NT2/D1 (cell line): Measurements from ENCODE around the gene TOX2.

Experiments
- DNase-seq: peaks from one replicate; pipeline ENCODE4 v3.0.0-alpha.2; 2011; ENCODE audit warnings: low read depth, low spot score
- H3K27me3 ChIP-seq: 2 replicates; pipeline ENCODE4 v1.6.0; 2011; ENCODE audit warnings: mild to moderate bottlenecking; ENCODE audit not compliant: insufficient read length, insufficient read depth
- H3K36me3 ChIP-seq: 2 replicates; pipeline ENCODE4 v1.6.1; 2011; ENCODE audit warnings: mild to moderate bottlenecking, low read length, mixed read lengths; ENCODE audit not compliant: insufficient read depth, insufficient read length
- H3K4me1 ChIP-seq: 2 replicates; pipeline ENCODE4 v1.5.1; 2011; ENCODE audit not compliant: insufficient read depth, insufficient read length
- H3K4me3 ChIP-seq: 2 replicates; pipeline ENCODE4 v1.5.1; 2011; ENCODE audit warnings: low read depth; ENCODE audit not compliant: insufficient read length
- H3K9ac ChIP-seq: 2 replicates; pipeline ENCODE4 v1.6.0; 2011; ENCODE audit warnings: low read depth; ENCODE audit not compliant: insufficient read length
- H3K9me3 ChIP-seq: 2 replicates; pipeline ENCODE4 v1.5.1; 2011; ENCODE audit warnings: mild to moderate bottlenecking, low read length; ENCODE audit not compliant: insufficient read depth
- SUZ12 ChIP-seq: IDR thresholded peaks from 2 replicates; pipeline ENCODE4 v1.6.1; 2011; ENCODE audit not compliant: insufficient read length, insufficient read depth; ENCODE audit errors: extremely low read depth
- YY1 ChIP-seq: IDR thresholded peaks from 2 replicates; pipeline ENCODE4 v1.6.1; 2011; ENCODE audit not compliant: insufficient read length, insufficient read depth
- ZNF274 ChIP-seq: IDR thresholded peaks from 2 replicates; pipeline ENCODE4 v1.6.1; 2011; ENCODE audit warnings: mild to moderate bottlenecking, low read depth, low read length

The TOX2 gene

DNA sequence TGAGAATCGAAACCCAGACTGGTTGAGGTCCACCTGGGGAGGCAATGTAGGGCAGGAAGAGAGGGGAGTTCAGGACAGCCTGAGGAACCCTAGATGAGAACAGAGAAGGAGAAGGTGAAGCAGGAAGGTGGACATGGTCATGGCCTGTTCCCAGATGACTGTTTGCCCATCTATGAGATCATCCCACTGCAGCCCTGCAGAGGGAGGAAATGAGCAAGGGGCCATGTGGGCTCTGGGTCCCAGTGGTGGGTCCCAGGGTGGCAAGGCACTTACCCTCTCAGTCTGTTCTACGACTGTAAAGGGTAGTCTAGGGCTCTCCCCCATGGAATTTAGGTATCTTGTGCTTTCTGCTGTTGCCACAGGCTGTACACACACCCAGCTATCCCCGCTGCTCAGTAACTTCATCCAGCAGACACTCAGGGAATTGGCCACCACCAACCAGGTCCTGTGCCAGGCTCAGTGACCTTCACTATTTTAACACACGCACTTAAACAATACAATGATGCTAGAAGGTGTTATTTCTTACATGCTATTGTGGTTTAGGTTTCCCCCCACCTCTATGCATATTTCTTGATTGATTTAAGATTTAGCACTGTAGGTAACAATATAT lies 89.8 kb downstream of the TOX2 start:
- DNase-seq: no peak
- H3K27me3 ChIP-seq: no peaks in the 10 kb centered on the region
- H3K9me3 ChIP-seq: no peaks in the 10 kb centered on the region
- TF ChIP-seq YY1: no peak
- TF ChIP-seq SUZ12: no peak
- no peak for TF ChIP-seq ZNF274
- no peak overlapping the region for H3K9ac ChIP-seq
- peaks cover 2% of the 10 kb centered on the region for H3K4me1 ChIP-seq
- no peak overlapping the region for H3K4me3 ChIP-seq
- peaks cover 7% of the 10 kb centered on the region for H3K36me3 ChIP-seq

DNA sequence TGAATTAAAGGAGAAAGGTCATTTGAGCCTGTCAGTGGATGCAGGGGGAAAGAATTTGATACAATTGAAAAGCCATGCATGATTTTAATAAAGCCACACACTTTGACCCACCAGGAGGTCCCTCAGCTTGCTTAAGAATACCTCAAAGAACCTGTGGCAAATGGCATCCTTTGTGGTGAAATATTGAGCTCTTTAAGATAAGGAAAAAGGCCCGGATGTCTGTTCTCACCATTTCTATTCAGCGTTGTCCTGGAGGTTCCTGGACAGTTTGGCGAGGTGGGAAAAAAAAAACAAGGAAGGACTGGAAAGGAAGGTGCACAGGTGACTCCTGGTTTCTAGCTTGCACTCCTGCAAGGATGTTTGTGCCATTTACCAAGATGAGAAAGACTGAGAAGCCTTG lies 91.0 kb downstream of the TOX2 start:
- Histone ChIP-seq H3K36me3 (peaks cover 7% of the 10 kb centered on the region), H3K9me3 (no peaks in the 10 kb centered on the region), H3K27me3 (no peaks in the 10 kb centered on the region), H3K4me3 (no peak overlapping the region), H3K4me1 (peaks cover 2% of the 10 kb centered on the region), H3K9ac (no peak overlapping the region)
- no peak for TF ChIP-seq SUZ12
- TF ChIP-seq ZNF274: no peak
- no peak for TF ChIP-seq YY1
- no peak for DNase-seq

DNA sequence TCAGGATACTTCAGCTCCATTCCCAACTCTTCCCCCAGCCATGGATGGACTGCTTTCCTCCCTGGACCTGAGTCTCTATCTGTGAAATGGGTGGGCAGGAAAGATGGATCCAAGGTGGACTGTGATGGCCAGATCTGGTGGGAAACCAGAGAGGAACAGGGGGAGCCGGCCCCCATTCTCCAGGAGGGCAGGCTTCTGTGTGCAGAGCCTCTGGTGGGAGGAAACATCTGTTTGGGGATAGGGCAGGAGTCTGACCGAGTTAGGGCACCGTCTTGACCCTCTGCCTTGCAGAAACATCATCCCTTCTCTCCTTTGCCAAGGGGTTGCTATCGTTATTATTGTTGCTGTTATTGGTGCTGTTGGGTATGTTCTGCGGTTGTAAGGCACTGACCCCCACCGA lies 91.5 kb downstream of the TOX2 start:
- Histone ChIP-seq H3K9me3 (no peaks in the 10 kb centered on the region), H3K27me3 (no peaks in the 10 kb centered on the region), H3K4me1 (peaks cover 2% of the 10 kb centered on the region), H3K9ac (no peak overlapping the region), H3K36me3 (peaks cover 7% of the 10 kb centered on the region), H3K4me3 (no peak overlapping the region)
- DNase-seq: no peak
- TF ChIP-seq SUZ12 (no peak), YY1 (no peak), ZNF274 (no peak)

DNA sequence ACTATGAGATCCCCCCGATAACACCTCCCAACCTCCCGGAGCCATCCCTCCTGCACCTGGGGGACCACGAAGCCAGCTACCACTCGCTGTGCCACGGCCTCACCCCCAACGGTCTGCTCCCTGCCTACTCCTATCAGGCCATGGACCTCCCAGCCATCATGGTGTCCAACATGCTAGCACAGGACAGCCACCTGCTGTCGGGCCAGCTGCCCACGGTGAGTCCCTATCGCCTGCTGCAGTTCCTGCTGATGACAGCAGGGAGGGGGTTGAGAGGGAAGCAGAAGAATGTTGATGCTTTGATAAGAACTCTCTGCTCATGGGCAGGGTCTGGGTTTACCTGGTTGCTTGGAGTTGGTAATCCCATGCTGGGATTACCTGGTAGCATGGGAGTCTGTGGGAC lies 91.9 kb downstream of the TOX2 start:
- Histone ChIP-seq H3K36me3 (peaks cover 7% of the 10 kb centered on the region), H3K4me3 (no peak overlapping the region), H3K9me3 (no peaks in the 10 kb centered on the region), H3K9ac (no peak overlapping the region), H3K4me1 (peaks cover 2% of the 10 kb centered on the region), H3K27me3 (no peaks in the 10 kb centered on the region)
- no peak for DNase-seq
- TF ChIP-seq YY1 (no peak), ZNF274 (no peak), SUZ12 (no peak)

DNA sequence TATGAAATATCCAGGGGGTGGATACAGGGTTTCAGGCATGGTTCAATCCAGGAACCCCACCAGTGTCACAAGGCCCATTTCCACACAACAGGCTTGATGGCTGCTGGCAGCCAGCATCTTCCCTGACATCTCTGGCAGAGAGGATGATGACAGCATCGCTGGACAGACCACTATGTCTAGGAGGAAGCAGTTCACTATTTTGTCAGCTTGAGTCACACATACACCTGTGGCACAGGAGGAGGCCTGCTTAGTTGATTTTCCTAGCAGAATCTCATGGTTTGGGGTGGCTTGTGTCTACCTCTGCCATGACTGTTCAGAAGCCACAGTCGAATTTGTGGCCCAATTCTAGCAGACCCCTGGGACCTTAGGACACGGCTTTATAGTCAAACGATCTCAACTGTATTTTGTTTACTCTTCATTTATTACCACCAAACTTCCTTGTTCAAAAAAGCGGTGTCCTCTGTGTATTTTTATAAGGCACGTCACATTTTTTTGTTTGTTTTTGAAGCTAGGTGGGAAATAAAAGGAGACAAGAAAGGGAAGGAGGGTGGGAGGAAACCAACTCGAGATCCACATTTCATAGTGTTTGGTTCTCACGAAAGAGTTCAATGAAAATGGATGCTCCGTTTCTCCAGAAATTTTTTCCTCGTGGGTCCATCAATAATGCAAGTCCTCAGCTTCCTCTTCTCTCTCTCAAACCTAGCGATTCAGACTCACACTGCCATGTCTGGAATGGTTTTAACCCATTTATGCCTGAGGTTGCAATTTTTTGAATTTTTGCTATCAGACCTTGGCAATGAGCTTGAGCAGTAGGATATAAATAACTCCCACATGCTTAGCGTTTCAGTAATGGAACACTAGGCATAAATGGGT lies 94.4 kb downstream of the TOX2 start:
- no peak for DNase-seq
- TF ChIP-seq YY1: no peak
- no peak for TF ChIP-seq ZNF274
- no peak for TF ChIP-seq SUZ12
- Histone ChIP-seq H3K9ac (no peak overlapping the region), H3K9me3 (no peaks in the 10 kb centered on the region), H3K27me3 (no peaks in the 10 kb centered on the region), H3K4me3 (no peak overlapping the region), H3K4me1 (peaks cover 2% of the 10 kb centered on the region), H3K36me3 (peaks cover 7% of the 10 kb centered on the region)

DNA sequence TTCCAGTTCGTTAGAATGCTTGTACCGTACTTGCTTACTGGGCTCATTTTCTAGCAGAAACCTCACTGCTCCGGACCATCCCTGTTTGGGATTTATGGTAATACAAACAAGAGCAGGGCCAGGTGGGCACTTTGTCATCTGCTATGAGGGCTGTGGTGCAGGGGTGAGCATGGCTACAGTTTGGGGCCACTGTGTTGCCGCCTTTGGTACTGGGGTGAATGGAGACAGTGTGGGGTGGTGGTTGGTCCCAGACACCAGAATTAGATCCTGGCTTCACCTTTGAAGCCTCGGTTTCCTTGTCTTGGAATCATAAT lies 95.0 kb downstream of the TOX2 start:
- no peaks in the 10 kb centered on the region for H3K9me3 ChIP-seq
- H3K9ac ChIP-seq: no peak overlapping the region
- peaks cover 7% of the 10 kb centered on the region for H3K36me3 ChIP-seq
- H3K4me1 ChIP-seq: peaks cover 2% of the 10 kb centered on the region
- no peak overlapping the region for H3K4me3 ChIP-seq
- DNase-seq: no peak
- no peaks in the 10 kb centered on the region for H3K27me3 ChIP-seq
- no peak for TF ChIP-seq YY1
- no peak for TF ChIP-seq ZNF274
- no peak for TF ChIP-seq SUZ12

DNA sequence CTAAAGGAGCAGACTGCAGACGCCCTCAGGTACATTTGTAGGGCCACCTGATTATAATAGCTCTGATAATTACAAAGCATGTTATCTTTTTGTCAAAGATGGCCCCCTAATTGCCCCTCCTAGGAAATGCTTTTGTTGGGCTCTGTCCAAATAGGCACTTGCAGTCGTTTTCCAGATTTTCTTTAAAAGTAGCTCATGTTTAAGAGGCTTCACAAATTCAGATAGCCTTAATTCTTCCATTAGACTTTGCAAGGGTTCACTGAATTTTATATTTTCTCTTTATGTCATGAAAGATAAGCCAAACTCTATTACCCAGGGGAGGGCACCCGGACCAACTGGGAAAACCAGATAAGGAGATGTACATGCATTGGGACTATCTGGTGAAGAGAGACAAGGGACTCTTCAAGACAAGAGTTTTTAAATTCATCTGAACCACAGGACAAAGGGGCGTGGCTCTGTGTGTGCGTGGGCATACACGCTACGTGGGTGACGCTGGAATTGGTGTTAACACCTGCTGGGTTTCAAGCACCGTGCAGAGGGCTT lies 95.6 kb downstream of the TOX2 start:
- no peak overlapping the region for H3K9ac ChIP-seq
- no peak for DNase-seq
- no peak overlapping the region for H3K4me3 ChIP-seq
- peaks cover 2% of the 10 kb centered on the region for H3K4me1 ChIP-seq
- TF ChIP-seq SUZ12 (no peak), YY1 (no peak), ZNF274 (no peak)
- peaks cover 7% of the 10 kb centered on the region for H3K36me3 ChIP-seq
- H3K27me3 ChIP-seq: no peaks in the 10 kb centered on the region
- H3K9me3 ChIP-seq: no peaks in the 10 kb centered on the region
